ENCODE data around the gene HNRNPD. TPM values are rescaled to one million over a fixed set of nuclear protein-coding genes. Genes with fewer than 3 reads are reported as not detected.
A peak's percentile ranks its signal among the peaks of the same experiment; 100 is the strongest.

HNRNPD gene
- total and polyA plus RNA-seq, 10 of the 15 experiments (the other 5 are each of a cell fraction or from before 2014, with no cell fraction given), result 76.6 to 882 (median 265) TPM

GRCh38 chr4:82372517-82373485 lies 990 bp downstream of the HNRNPD start (continued):
- TF ChIP-seq REST (IDR thresholded peaks at IDR 0.05; ENCODE audit: low read depth, low read length) (no peak), ETV6 (conservative IDR thresholded peaks at IDR 0.05 in 1 of 2, IDR thresholded peaks at IDR 0.05 in 1 of 2; ENCODE audit: borderline replicate concordance in 1 of 2, low read depth in 1 of 2) (0 out of 4 replicates have a peak, but pooled peaks of 1 of the 2 experiments have one; percentile 14), CBFB (IDR thresholded peaks at IDR 0.05; ENCODE audit: low read depth) (0 out of 2 replicates have a peak, but pooled peaks have one; percentile 3), NBN (IDR thresholded peaks at IDR 0.05) (peak; percentile 12), BCL11A (IDR thresholded peaks at IDR 0.05; ENCODE audit: low read depth, low read length) (no peak), E2F4 (IDR thresholded peaks at IDR 0.05; ENCODE audit: low read depth, low read length) (no peak), ELK1 (IDR thresholded peaks at IDR 0.05; ENCODE audit: low read depth, low read length) (no peak), BHLHE40 (IDR thresholded peaks at IDR 0.05; ENCODE audit: borderline replicate concordance in 1 of 2, low read depth in 2 of 2, low read length in 1 of 2) (peak; percentile 19 to 43; a peak in 3 of 4 replicates), MYC (IDR thresholded peaks at IDR 0.05; ENCODE audit: insufficient read depth, insufficient read length, insufficient replicate concordance, low read length, severe bottlenecking) (no peak), RCOR1 (conservative IDR thresholded peaks at IDR 0.05; ENCODE audit: low read depth, low read length) (no peak), MLLT1 (IDR thresholded peaks at IDR 0.05) (peak; percentile 14; the same call in 1 of the 2 replicates), RUNX3 (IDR thresholded peaks at IDR 0.05; ENCODE audit: low read length) (peak; percentile 45; the same call in 1 of the 2 replicates), HDGF (IDR thresholded peaks at IDR 0.05) (0 out of 2 replicates have a peak, but pooled peaks have one; percentile 45), E2F8 (IDR thresholded peaks at IDR 0.05; ENCODE audit: low read depth, partially characterized antibody) (no peak)
